ENCODE measurements around the gene ETNK2.
"Not testable (repeated sequence)": the region's sequence is repeated elsewhere in the genome, so short reads cannot be mapped to it uniquely, and the experiment has no call there.

The ETNK2 gene

DNA sequence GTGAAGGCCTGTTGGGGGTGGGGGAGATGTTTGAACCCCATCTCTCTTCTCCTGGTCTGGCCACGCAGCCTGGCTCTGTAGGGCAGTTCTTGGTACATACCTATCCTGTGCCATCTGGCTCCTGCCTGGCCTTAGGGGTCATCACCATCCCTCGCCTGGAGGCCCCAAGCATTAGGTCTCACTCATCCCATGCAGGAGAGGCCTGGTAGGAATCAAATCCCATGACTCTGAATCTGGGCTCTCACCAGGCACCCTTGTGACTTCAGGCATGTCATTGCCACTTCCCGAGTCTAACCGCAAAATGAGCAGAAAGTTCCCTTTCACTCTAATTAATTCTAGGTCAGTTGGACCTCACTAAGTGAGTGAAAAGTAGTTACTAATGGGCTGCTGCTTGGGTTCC lies 37.2 kb downstream of the ETNK2 start:
- no peaks in the 10 kb centered on the region for H3K9me3 ChIP-seq (ENCODE audit: control insufficient read depth, insufficient read depth, low read length)
- H3K36me3 ChIP-seq (ENCODE audit: insufficient read depth, low read length), result peaks cover 9% of the 10 kb centered on the region
- no peak overlapping the region for H3K9ac ChIP-seq (ENCODE audit: low read depth, low read length)
- H3K4me1 ChIP-seq (ENCODE audit: insufficient read depth, low read length), result peaks cover 21% of the 10 kb centered on the region

DNA sequence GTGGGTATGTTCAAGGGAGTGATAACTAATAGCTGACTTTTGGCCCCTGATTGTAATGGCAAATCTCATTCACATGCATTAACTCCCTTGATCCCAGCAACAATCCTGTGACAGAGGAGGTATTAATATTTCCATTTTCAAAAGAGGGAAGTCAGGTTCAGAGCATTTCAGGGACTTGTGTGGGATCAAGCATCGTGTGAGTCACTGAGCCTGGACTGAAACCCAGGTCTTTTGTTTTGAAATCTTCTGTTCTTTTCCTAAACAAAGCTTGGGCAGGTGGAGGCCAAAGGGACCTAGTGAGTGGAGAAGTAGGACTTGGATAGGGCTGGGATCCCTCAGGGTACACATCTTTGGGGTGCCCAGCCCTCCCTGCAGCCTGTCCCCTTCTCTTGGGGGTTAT lies 37.9 kb downstream of the ETNK2 start:
- Histone ChIP-seq H3K9ac (ENCODE audit: low read depth, low read length) (no peak overlapping the region), H3K36me3 (ENCODE audit: insufficient read depth, low read length) (peaks cover 9% of the 10 kb centered on the region), H3K4me1 (ENCODE audit: insufficient read depth, low read length) (peaks cover 28% of the 10 kb centered on the region), H3K9me3 (ENCODE audit: control insufficient read depth, insufficient read depth, low read length) (no peaks in the 10 kb centered on the region)

DNA sequence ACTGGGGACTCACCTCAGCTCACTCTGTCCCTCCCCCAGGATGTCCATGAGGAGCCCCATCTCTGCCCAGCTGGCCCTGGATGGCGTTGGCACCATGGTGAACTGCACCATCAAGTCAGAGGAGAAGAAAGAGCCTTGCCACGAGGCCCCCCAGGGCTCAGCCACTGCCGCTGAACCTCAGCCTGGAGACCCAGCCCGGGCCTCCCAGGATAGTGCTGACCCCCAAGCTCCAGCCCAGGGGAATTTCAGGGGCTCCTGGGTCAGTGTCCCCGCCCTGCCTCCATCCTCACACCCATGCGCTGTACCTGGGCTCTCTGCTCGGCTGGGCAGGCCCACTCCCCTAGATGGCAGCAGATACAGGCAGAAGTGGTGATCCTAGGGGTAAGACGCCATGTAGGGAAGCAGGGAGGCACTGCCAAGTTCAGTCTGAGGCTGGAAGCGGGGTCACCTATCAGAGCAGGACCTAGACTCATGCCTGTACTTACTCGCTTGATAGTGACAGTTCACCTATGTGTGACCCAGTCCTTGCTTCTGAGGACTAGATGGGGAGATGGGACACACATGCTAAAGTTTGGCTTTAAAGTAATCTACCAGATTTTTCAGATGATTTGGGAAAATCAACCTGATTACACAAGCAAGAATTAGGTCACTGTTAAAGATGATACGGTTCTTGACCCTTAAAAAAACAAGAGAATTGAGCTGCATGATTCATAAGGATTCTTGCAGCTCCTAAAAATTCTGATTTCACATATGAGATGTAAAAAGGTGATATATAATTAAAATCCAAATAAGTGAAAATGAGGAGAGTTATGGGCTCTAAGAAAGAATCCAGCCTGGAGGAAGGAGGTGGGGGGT lies 38.7 kb downstream of the ETNK2 start:
- Histone ChIP-seq H3K36me3 (ENCODE audit: insufficient read depth, low read length) (peaks cover 9% of the 10 kb centered on the region), H3K9me3 (ENCODE audit: control insufficient read depth, insufficient read depth, low read length) (no peaks in the 10 kb centered on the region), H3K9ac (ENCODE audit: low read depth, low read length) (no peak overlapping the region), H3K4me1 (ENCODE audit: insufficient read depth, low read length) (peaks cover 32% of the 10 kb centered on the region)

DNA sequence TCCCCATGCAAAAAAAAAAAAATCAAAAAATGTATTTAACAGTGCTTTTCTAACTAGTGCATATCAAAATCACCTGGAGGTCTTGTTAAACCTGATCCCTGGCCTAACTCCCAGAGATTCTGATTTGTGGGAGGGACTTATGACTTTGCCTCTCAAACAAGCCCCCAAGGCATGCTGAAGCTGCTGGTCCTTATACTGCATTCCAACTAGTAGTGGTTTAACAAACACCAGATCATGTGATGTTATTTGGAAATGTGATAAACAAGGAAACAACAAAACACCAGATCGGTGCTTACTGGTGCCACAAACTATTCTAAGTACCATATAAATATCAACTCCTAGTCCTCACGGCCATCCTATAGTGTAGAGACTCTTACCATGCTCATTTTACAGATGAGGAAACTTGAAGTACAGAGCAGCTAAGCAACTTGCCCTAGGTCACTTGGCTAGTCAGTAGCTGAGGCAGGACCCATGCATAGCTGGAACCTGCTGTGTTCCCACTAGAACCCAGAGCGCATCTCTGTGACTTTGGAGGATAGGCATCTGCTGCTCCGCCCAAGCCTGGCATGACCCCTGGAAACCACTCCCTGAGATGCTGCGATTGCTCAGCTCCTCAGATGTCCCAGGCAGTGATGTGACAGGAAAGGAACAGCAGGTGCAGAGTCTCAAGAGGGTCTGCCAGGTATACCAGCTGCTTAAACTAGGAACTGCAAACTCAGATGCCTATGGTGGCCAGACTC lies 40.8 kb downstream of the ETNK2 start:
- Histone ChIP-seq H3K4me1 (ENCODE audit: insufficient read depth, low read length) (peaks cover 43% of the 10 kb centered on the region), H3K9me3 (ENCODE audit: control insufficient read depth, insufficient read depth, low read length) (no peaks in the 10 kb centered on the region), H3K9ac (ENCODE audit: low read depth, low read length) (no peak overlapping the region), H3K36me3 (ENCODE audit: insufficient read depth, low read length) (peaks cover 9% of the 10 kb centered on the region)

DNA sequence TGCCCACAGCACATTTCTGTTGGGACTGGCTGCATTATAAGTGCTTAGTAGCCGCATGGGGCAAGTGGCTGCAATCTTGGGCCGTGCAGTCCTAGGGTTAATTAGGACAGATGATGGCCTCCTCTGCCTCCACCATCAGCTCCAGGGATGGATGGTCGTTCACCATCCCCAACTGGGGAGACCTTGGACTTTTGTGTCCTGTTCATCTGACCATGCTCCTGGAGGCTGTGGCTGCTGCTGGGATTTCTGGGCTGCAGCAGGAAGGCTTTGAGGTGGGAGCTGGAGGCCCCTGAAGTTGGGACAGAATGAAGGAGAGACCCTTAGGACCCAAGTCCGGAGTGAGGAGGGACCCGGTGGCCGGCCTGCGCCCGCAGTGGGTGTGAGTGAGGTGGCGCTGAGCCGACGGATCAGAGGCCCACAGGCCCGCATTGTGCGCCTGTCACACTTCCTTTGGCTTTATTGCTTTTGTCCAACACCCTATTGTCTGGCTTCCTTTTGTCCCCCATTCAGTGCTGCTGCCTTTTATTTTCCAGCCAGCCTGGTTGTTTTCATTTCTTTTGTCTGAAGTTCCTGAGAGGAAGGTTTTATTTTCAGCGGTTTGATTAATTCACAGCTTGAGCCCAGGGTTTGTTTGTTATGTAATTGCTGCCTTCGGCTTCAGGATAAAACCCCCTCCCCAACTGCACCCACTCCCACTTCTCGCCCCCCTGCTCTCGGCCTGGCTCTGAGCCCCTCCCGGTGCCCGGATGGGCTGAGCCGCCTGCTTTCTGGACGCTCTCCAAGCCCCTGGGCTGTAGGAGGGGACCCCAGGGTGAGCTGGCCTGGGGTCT lies 43.3 kb downstream of the ETNK2 start:
- Histone ChIP-seq H3K4me1 (ENCODE audit: insufficient read depth, low read length) (peaks cover 62% of the 10 kb centered on the region), H3K36me3 (ENCODE audit: insufficient read depth, low read length) (no peaks in the 10 kb centered on the region), H3K9ac (ENCODE audit: low read depth, low read length) (no peak overlapping the region), H3K9me3 (ENCODE audit: control insufficient read depth, insufficient read depth, low read length) (no peaks in the 10 kb centered on the region)

DNA sequence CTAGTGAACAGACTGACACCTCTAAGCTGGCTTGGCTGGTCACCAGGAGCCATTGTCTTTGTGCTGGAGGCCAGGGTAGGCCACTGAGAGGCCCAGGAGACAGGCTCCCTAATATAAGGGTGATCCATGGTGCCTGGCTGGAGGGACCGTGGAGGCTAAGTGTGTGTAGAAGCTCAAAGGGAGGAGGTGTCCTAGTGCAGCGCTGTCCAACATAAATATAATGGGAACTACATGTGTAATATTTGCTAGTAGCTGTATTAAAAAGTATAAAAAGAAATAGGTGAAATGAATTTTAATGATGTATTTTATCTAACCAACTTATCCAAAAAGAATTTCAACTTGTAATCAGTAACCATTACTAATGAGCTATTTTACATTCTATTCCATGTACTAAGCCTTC lies 44.0 kb downstream of the ETNK2 start:
- Histone ChIP-seq H3K9ac (ENCODE audit: low read depth, low read length) (no peak overlapping the region), H3K9me3 (ENCODE audit: control insufficient read depth, insufficient read depth, low read length) (no peaks in the 10 kb centered on the region)

DNA sequence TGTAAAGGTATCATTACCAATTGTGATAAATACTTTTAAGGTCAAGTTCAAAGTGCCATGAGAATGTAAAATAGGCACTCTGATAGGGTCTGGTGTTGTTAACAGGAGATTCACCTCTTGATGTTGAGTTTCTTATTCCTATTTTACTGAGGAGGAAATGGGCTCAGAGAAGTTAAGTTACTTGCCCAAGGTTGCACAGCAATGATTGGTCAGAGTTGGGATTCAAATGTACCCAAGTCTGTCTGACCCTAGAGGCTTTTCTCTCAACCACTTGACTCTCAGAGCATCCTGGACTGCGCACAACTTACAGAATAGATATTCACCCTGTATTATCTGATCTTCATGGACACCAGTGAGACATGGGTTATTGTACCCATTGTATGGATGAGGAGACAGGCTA lies 45.0 kb downstream of the ETNK2 start:
- no peak overlapping the region for H3K9ac ChIP-seq (ENCODE audit: low read depth, low read length)
- H3K9me3 ChIP-seq (ENCODE audit: control insufficient read depth, insufficient read depth, low read length), result no peaks in the 10 kb centered on the region

More for the DNA sequence above, 44.0 kb downstream of the ETNK2 start:
- Histone ChIP-seq H3K36me3 (ENCODE audit: insufficient read depth, low read length) (no peaks in the 10 kb centered on the region), H3K4me1 (ENCODE audit: insufficient read depth, low read length) (peaks cover 64% of the 10 kb centered on the region)

DNA sequence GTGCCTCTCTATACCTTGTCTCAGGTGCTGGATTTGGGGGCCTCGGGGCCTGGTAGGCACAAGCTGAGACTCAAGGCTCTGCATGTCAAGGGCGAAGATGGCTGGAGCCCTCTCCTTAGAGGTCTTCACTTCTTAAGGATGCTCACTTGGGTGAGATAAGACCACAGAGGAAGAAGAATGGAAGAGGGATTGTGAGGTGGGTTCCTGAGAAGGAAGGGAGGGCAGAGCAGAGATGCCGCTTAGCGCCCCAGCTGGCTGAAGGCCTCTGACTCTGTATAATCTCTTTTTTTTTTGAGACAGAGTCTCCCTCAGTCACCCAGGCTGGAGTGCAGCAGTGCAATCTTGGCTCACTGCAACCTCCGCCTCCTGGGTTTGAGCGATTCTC lies 46.7 kb downstream of the ETNK2 start:
- Histone ChIP-seq H3K4me1 (ENCODE audit: insufficient read depth, low read length) (peaks cover 71% of the 10 kb centered on the region), H3K9me3 (ENCODE audit: control insufficient read depth, insufficient read depth, low read length) (no peaks in the 10 kb centered on the region), H3K36me3 (ENCODE audit: insufficient read depth, low read length) (no peaks in the 10 kb centered on the region), H3K9ac (ENCODE audit: low read depth, low read length) (no peak overlapping the region)

More for the DNA sequence above, 45.0 kb downstream of the ETNK2 start:
- H3K4me1 ChIP-seq (ENCODE audit: insufficient read depth, low read length), result peaks cover 75% of the 10 kb centered on the region
- no peaks in the 10 kb centered on the region for H3K36me3 ChIP-seq (ENCODE audit: insufficient read depth, low read length)

DNA sequence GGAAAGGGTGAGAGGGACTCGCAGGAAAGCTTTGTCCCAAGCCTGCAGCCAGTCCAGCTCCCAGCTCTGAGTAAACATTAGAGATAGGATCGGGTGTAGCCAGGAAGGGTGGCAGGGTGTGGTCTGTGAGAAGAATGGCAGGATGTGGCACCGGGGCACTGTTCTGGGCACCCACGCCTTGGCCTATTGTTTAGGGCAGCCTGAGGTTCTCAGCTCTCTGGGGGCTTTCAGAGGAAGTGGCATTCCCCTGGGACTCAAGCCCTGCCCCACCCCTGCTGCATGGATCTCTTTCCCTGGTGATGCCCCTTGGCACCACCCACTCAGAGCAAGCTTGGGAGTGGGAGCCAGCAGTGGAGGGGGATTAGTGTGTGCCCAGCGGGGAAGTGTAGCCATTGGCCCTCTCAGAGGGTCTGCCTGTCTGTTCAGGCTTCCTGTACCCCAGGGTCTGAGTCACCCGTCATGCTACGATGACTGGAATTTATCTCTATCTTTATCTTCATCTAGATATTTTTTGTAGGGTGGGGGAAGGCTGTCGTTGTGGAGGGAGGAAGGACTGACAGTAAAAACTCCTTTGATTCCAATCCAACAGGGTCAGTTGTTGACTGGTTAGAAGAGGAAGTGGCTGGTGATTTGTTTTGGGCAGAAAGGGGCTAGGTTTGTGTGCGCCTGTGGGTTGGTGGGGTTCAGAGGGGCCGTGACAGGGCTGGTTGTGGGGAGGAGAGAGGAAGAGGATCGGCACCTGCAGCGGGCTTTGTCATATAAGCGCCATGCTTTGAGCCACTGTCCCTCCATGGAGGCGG lies 47.3 kb downstream of the ETNK2 start:
- no peaks in the 10 kb centered on the region for H3K36me3 ChIP-seq (ENCODE audit: insufficient read depth, low read length)
- H3K9me3 ChIP-seq (ENCODE audit: control insufficient read depth, insufficient read depth, low read length), result no peaks in the 10 kb centered on the region
- H3K4me1 ChIP-seq (ENCODE audit: insufficient read depth, low read length), result peaks cover 70% of the 10 kb centered on the region
- H3K9ac ChIP-seq (ENCODE audit: low read depth, low read length), result no peak overlapping the region

DNA sequence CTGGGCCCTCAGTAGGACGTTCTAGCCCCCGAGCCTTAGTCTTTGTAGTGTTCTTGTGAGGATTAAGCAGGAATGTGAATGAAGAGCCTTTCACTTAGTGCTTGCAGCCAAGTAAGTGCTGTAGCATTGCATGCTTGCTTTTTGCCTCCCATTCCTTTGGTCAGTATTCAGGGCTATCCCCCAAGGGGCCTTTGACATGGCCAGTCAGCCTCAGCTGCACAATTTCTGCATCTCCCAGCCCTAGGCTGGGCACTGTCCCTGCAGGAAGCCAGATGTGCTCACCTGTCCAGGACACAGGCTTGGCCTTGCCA lies 48.5 kb downstream of the ETNK2 start:
- no peaks in the 10 kb centered on the region for H3K9me3 ChIP-seq (ENCODE audit: control insufficient read depth, insufficient read depth, low read length)
- no peak overlapping the region for H3K9ac ChIP-seq (ENCODE audit: low read depth, low read length)
- no peaks in the 10 kb centered on the region for H3K36me3 ChIP-seq (ENCODE audit: insufficient read depth, low read length)
- peaks cover 67% of the 10 kb centered on the region for H3K4me1 ChIP-seq (ENCODE audit: insufficient read depth, low read length)

DNA sequence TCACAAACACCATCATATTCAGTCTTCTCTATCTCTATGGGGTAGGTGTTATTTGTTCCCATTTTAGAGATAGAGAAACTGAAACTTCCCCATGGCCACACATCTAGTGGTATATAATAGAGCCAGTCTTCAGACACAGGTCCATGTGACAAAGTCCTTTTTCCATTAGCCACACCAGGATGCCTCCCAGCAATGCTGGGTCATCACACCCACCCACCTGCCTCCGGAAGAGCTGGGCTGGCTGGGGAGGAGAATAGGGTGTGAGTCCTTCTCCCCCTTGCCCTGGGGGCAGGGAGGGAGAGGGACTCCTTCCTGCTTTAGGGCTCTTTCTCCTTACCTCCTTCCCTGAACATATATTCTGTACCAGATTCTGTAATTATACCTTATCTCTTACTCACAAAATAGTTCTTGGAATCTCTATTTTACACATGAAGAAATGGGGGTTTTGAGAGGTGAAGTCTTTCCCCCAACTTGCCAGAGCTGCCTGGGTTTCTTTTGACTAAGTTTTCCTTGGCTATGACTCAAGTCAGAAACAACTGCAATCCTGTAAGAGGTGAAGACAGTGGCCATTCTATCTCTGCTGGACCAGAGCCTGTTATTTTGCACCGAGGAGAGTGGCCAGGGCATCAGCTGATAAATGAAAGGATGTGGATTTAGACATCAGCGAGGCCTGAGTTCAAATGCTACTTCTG lies 49.0 kb downstream of the ETNK2 start:
- Histone ChIP-seq H3K36me3 (ENCODE audit: insufficient read depth, low read length) (no peaks in the 10 kb centered on the region), H3K9me3 (ENCODE audit: control insufficient read depth, insufficient read depth, low read length) (no peaks in the 10 kb centered on the region), H3K4me1 (ENCODE audit: insufficient read depth, low read length) (peaks cover 63% of the 10 kb centered on the region), H3K9ac (ENCODE audit: low read depth, low read length) (no peak overlapping the region)

DNA sequence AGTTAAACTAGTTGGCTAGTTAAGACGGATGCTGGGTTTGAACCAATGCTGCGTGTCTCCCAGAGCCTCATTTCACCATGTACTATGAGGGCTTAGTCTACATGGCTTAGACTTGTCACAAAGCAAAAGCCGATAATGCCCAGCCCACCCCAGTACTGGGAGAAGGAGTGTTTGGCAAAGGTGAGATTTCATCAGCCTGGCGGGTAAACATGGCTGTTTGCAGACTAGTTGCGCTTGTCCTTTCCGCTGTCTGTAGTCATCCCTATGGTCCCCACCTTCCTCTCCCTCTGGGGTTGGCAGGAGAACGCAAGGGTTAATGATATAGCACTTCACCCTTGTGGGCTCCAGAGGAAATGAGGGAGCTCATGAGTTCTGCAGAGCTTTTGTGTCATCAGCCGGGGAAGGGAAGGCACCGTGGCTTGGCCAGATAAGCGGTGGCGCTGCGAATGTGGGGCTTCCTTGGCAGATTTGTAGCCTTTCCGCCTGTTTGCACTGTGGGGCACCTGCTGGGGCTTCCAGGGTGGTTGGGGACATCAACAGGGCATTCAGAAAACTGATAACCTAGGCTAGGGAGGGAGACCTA lies 49.7 kb downstream of the ETNK2 start:
- Histone ChIP-seq H3K4me1 (ENCODE audit: insufficient read depth, low read length) (peaks cover 55% of the 10 kb centered on the region), H3K9ac (ENCODE audit: low read depth, low read length) (no peak overlapping the region), H3K9me3 (ENCODE audit: control insufficient read depth, insufficient read depth, low read length) (no peaks in the 10 kb centered on the region), H3K36me3 (ENCODE audit: insufficient read depth, low read length) (no peaks in the 10 kb centered on the region)

DNA sequence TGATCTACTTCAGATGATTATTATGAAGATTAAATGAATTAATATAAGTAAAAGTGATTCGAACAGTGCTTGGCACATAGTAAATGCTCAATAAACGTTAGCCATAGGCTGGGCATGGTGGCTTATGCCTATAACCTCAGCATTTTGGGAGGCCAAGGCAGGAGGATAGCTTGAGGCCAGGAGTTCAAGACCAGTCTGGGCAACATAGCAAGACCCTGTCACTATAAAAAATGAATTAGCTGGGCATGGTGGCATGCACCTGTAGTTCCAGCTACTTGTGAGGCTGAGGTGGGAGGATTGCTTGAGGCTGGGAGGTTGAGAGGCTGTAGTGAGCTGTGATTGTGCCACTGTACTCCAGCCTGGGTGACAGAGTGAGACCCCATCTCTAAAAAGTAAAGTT lies 52.1 kb downstream of the ETNK2 start:
- peaks cover 55% of the 10 kb centered on the region for H3K4me1 ChIP-seq (ENCODE audit: insufficient read depth, low read length)
- H3K9me3 ChIP-seq (ENCODE audit: control insufficient read depth, insufficient read depth, low read length); H3K36me3 ChIP-seq (ENCODE audit: insufficient read depth, low read length); H3K9ac ChIP-seq (ENCODE audit: low read depth, low read length): not testable (repeated sequence)

Measured in ES-I3 (cell line).